K562 (cell line): ENCODE measurements around the gene DDRGK1. TPM values are rescaled to one million over a fixed set of nuclear protein-coding genes. Genes with fewer than 3 reads are reported as not detected.

Source experiments
- ATAC-seq: fragments of 200-7000 bp; cut with Tn5 transposase; 3 replicates; pipeline ENCODE4 v1.9.1; 2020; ENCODE audit warnings: moderate library complexity
- BruUV-seq: library from RNA; stranded (reverse); fragments of 400-500 nt; replicated peaks from 2 replicates; lab custom pipeline; 2021; lab: Mats Ljungman, UMichigan
- CTCF ChIA-PET: fragments of 300-600 bp; formaldehyde crosslinking; extraction: SDS; loops from one replicate; lab custom pipeline; 2021; ENCODE audit warnings: low intra/inter-chr PET ratio; lab: Yijun Ruan, JAX
- POLR2A ChIA-PET: fragments of 300-600, 350-650 bp; sonication (Branson Sonifier 250); formaldehyde crosslinking; extraction: SDS; loops from one replicate; lab custom pipeline; 2021; ENCODE audit warnings: antibody characterized with exemption, inconsistent platforms; lab: Yijun Ruan, JAX
- DNase-seq, 4 experiments: peaks; one replicate each; pipeline versions ENCODE4 v3.0.0 to v3.0.0-alpha.2; 2011 to 2018; ENCODE audit warnings: low spot score in 3 of 4, mixed read lengths in 3 of 4; ENCODE audit errors: extremely low read depth in 1 of 4
- FAIRE-seq: peaks from 2 replicates; lab custom pipeline; 2011; peaks lifted over from hg19 to GRCh38; lab: Jason Lieb, UNC
- H2AFZ ChIP-seq: 2 replicates; pipeline ENCODE4 v1.6.0; 2011; ENCODE audit warnings: low read depth, low read length, control low read depth, inconsistent platforms
- H3K27ac ChIP-seq: fragments of 200-600 bp; 3 replicates; pipeline ENCODE4 v1.8.0; 2011; ENCODE audit warnings: low read depth, mild to moderate bottlenecking, control low read depth, inconsistent platforms, low read length, moderate library complexity, mixed read lengths; ENCODE audit errors: extremely low read depth
- H3K27me3 ChIP-seq, 2 experiments: fragments of 300-600 bp in 1 of 2; 2 replicates in 1 of 2; 3 replicates in 1 of 2; pipeline versions ENCODE4 v1.6.0 to v1.8.0; 2011; ENCODE audit warnings: inconsistent platforms in 2 of 2, low read length in 2 of 2, mild to moderate bottlenecking in 1 of 2, mixed read lengths in 1 of 2, moderate library complexity in 1 of 2; ENCODE audit not compliant: control insufficient read depth in 2 of 2, insufficient read depth in 2 of 2
- H3K36me3 ChIP-seq: fragments of 300-600 bp; 3 replicates; pipeline ENCODE4 v1.8.0; 2011; ENCODE audit warnings: mild to moderate bottlenecking, low read length, inconsistent platforms; ENCODE audit not compliant: control insufficient read depth, insufficient read depth
- H3K4me1 ChIP-seq, 2 experiments: fragments of 200-600 bp in 1 of 2; replicated peaks in 1 of 2; 2 replicates in 1 of 2; 3 replicates in 1 of 2; pipeline versions ENCODE4 v1.5.1 to v1.8.0; 2011; ENCODE audit warnings: inconsistent platforms in 2 of 2, low read length in 2 of 2, mild to moderate bottlenecking in 1 of 2, mixed read lengths in 1 of 2, moderate library complexity in 1 of 2; ENCODE audit not compliant: control insufficient read depth in 2 of 2, insufficient read depth in 2 of 2
- H3K4me2 ChIP-seq: 2 replicates; pipeline ENCODE4 v1.6.1; 2011; ENCODE audit warnings: low read length, control low read depth, inconsistent platforms, mixed read lengths; ENCODE audit not compliant: insufficient read depth
- H3K4me3 ChIP-seq: fragments of 200-600 bp; sonication (generic), shearing (Covaris generic); 2 replicates; pipeline ENCODE4 v1.5.1; 2016; ENCODE audit warnings: control low read depth, inconsistent platforms
- H3K79me2 ChIP-seq: fragments of 200-600 bp; 3 replicates; pipeline ENCODE4 v1.8.0; 2011; ENCODE audit warnings: low read length, inconsistent platforms; ENCODE audit not compliant: control insufficient read depth, insufficient read depth
- H3K9ac ChIP-seq, 2 experiments: 2 replicates each; pipeline versions ENCODE4 v1.6.0 to v1.6.1; 2011; ENCODE audit warnings: low read depth in 2 of 2, low read length in 2 of 2, control low read depth in 1 of 2, inconsistent platforms in 1 of 2, mild to moderate bottlenecking in 1 of 2, mixed read lengths in 1 of 2; ENCODE audit not compliant: insufficient read depth in 1 of 2
- H3K9me1 ChIP-seq: one replicate; pipeline ENCODE4 v1.6.0; 2011; ENCODE audit warnings: inconsistent platforms, mild to moderate bottlenecking, low read length, moderate library complexity; ENCODE audit not compliant: control insufficient read depth, insufficient read depth
- H3K9me3 ChIP-seq: replicated peaks from 2 replicates; pipeline ENCODE4 v1.5.1; 2011; ENCODE audit warnings: low read depth, low read length, inconsistent platforms; ENCODE audit not compliant: control insufficient read depth, insufficient read depth
- H4K20me1 ChIP-seq: replicated peaks from 2 replicates; pipeline ENCODE4 v1.6.1; 2011; ENCODE audit warnings: low read length, inconsistent platforms, mixed read lengths; ENCODE audit not compliant: control insufficient read depth, insufficient read depth
- ATF7 ChIP-seq: fragments of 450-650 bp; IDR thresholded peaks from 2 replicates; pipeline ENCODE4 v1.7.1; 2014; ENCODE audit warnings: mild to moderate bottlenecking, moderate library complexity
- GABPB2 ChIP-seq: fragments of 250-450 bp; sonication (Bioruptor Pico); conservative IDR thresholded peaks from 2 replicates; pipeline ENCODE4 v1.5.1; 2021; ENCODE audit warnings: mild to moderate bottlenecking
- GATAD2B ChIP-seq: fragments of 450-650 bp; IDR thresholded peaks from 2 replicates; pipeline ENCODE4 v1.6.1; 2017; ENCODE audit warnings: mild to moderate bottlenecking, borderline replicate concordance
- PHF20 ChIP-seq: fragments of 450-650 bp; IDR thresholded peaks from 2 replicates; pipeline ENCODE4 v1.6.1; 2018; ENCODE audit not compliant: partially characterized antibody
- POLR2G ChIP-seq: fragments of 200-400 bp; formaldehyde crosslinking; IDR thresholded peaks from 2 replicates; pipeline ENCODE4 v1.6.1; 2017; ENCODE audit warnings: low read depth, mild to moderate bottlenecking, antibody characterized with exemption, low read length, moderate library complexity
- SMARCC2 ChIP-seq: fragments of 450-650 bp; IDR thresholded peaks from 2 replicates; pipeline ENCODE4 v1.6.1; 2017; ENCODE audit warnings: antibody characterized with exemption, moderate library complexity, mild to moderate bottlenecking, low read depth
- ZBTB2 ChIP-seq: fragments of 450-650 bp; IDR thresholded peaks from 2 replicates; pipeline ENCODE4 v1.6.1; 2016; ENCODE audit warnings: antibody characterized with exemption
- ZC3H11A ChIP-seq: IDR thresholded peaks from 2 replicates; pipeline ENCODE4 v1.6.1; 2012; ENCODE audit warnings: low read depth, low read length, improper control_type of control experiment
- ZFX ChIP-seq: sonication (generic); formaldehyde crosslinking; IDR thresholded peaks from 2 replicates; pipeline ENCODE4 v1.8.0; 2022; ENCODE audit warnings: mild to moderate bottlenecking, missing genetic modification reagents, moderate library complexity
- ZNF263 ChIP-seq: sonication (generic); formaldehyde crosslinking; IDR thresholded peaks from 2 replicates; pipeline ENCODE4 v1.8.0; 2022; ENCODE audit warnings: mild to moderate bottlenecking, missing genetic modification reagents, borderline replicate concordance
- ZNF41 ChIP-seq: fragments of 250-450 bp; sonication (Bioruptor Pico); conservative IDR thresholded peaks from 2 replicates; pipeline ENCODE4 v1.4.0; 2020; ENCODE audit warnings: mild to moderate bottlenecking
- ZNF583 ChIP-seq: fragments of 250-450 bp; sonication (Bioruptor Pico); IDR thresholded peaks from 2 replicates; pipeline ENCODE4 v1.4.0; 2020
- WGBS: fragments of 100-300 bp; shearing (Covaris generic); methylation state at CpG from one replicate; pipeline ENCODE4 v1.1.6; 2016; ENCODE audit warnings: low coverage, mixed read lengths; ENCODE audit not compliant: insufficient coverage; ENCODE audit errors: missing lambda C conversion rate; 5-methylcytosine and 5-hydroxymethylcytosine counted together
- in situ Hi-C: fragments of 300-500 bp; cut with MboI; formaldehyde crosslinking; loops from 4 replicates; pipeline ENCODE4 v1.15.0; 2018; ENCODE audit warnings: inconsistent platforms, mixed read lengths
- intact Hi-C: fragments of 100-400 bp; cut with micrococcal nuclease; formaldehyde crosslinking; loops from 2 replicates; pipeline ENCODE4 v1.14.2; 2022
- polyA plus RNA-seq, 8 experiments: library from polyadenylated mRNA; depleted of rRNA in 4 of 8; stranded (reverse) in 5 of 8; unstranded in 3 of 8; fragments of >200 nt; fragmentation: Nextera tagmentation in 2 of 8; fragmentation: Illumina TruSeq in 1 of 8; extraction: Ambion mirVana in 2 of 8; extraction: Trizol in 1 of 8; gene quantifications; 2 replicates each; pipeline versions ENCODE4 v1.2.1 to v1.2.3, GENCODE V29; 2011 to 2014; ENCODE audit warnings: inconsistent platforms in 1 of 8, missing spikeins in 1 of 8
- total RNA-seq, 7 experiments: library from RNA; depleted of rRNA in 6 of 7; stranded (reverse); fragments of >200 nt in 6 of 7; fragmentation: Illumina TruSeq in 2 of 7; extraction: Trizol in 2 of 7; gene quantifications; 2 replicates each; pipeline versions ENCODE4 v1.2.1 to v1.2.3, GENCODE V29; 2011 to 2021; ENCODE audit warnings: low replicate concordance in 1 of 7
- TF ChIP-seq, protein P1 (sequence below): sonication (generic); formaldehyde crosslinking; IDR thresholded peaks from 2 replicates; pipeline ENCODE4 v1.8.0; 2022; ENCODE audit warnings: missing genetic modification reagents, mild to moderate bottlenecking, borderline replicate concordance

Gene DDRGK1
- total and polyA plus RNA-seq, 9 of the 15 experiments (the other 6 are each of a cell fraction or from before 2014, with no cell fraction given) = 2.3 to 54.4 (median 29.1) TPM

- CTCF ChIA-PET = no interaction called here
Measured at GRCh38 chr20:3245711-3246110, 41.2 kb upstream of the DDRGK1 start.

More at GRCh38 chr20:3245711-3246110, 41.2 kb upstream of the DDRGK1 start:
- Histone ChIP-seq H3K9me3 (no peaks in the 10 kb centered on the region), H3K36me3 (no peaks in the 10 kb centered on the region), H3K4me1 (peaks cover 0 to 10% of the 10 kb centered on the region in 2 experiments; a peak in 3 of 5 replicates), H3K4me2 (no peak overlapping the region), H3K9ac (no peak overlapping the region), H4K20me1 (peaks cover 3% of the 10 kb centered on the region; the same call in 1 of the 2 replicates), H3K27ac (no peak overlapping the region), H3K27me3 (peaks cover 0 to 25% of the 10 kb centered on the region in 2 experiments; a peak in 2 of 5 replicates), H2AFZ (no peak overlapping the region), H3K4me3 (no peak overlapping the region), H3K79me2 (no peaks in the 10 kb centered on the region), H3K9me1 (no peaks in the 10 kb centered on the region)
- BruUV-seq = no TSS peak
- no peak for FAIRE-seq
- in situ Hi-C loops (no loop called here), intact Hi-C loops (no loop called here)
- 0% methylated on average over 3 of the region's 4 CpGs for WGBS
- TF ChIP-seq ZC3H11A = no peak
- TF ChIP-seq SMARCC2 = no peak
- no peak for TF ChIP-seq ZBTB2
- no peak for TF ChIP-seq PHF20
- TF ChIP-seq ZNF41 (CRISPR knock-in tag) = no peak
- no peak for TF ChIP-seq GATAD2B
- TF ChIP-seq GABPB2 = no peak
- TF ChIP-seq ZFX = no peak
- no peak for TF ChIP-seq ATF7
- TF ChIP-seq ZNF263 (CRISPR knock-in tag) = no peak
- TF ChIP-seq, protein P1, sequence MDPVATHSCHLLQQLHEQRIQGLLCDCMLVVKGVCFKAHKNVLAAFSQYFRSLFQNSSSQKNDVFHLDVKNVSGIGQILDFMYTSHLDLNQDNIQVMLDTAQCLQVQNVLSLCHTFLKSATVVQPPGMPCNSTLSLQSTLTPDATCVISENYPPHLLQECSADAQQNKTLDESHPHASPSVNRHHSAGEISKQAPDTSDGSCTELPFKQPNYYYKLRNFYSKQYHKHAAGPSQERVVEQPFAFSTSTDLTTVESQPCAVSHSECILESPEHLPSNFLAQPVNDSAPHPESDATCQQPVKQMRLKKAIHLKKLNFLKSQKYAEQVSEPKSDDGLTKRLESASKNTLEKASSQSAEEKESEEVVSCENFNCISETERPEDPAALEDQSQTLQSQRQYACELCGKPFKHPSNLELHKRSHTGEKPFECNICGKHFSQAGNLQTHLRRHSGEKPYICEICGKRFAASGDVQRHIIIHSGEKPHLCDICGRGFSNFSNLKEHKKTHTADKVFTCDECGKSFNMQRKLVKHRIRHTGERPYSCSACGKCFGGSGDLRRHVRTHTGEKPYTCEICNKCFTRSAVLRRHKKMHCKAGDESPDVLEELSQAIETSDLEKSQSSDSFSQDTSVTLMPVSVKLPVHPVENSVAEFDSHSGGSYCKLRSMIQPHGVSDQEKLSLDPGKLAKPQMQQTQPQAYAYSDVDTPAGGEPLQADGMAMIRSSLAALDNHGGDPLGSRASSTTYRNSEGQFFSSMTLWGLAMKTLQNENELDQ (CRISPR knock-in tag) = no peak
- no peak for TF ChIP-seq ZNF583 (CRISPR knock-in tag)
- TF ChIP-seq POLR2G = no peak
- DNase-seq = no peak
- POLR2A ChIA-PET = no interaction called here
- no peak for ATAC-seq
